Activated T-cell treated with anti-CD3 and anti-CD28 coated beads, Interleukin-2, amount 50 U/mL, for 1 hour (primary cell): ENCODE measurements around the gene EFCAB8.
"Not testable (repeated sequence)": the region's sequence is repeated elsewhere in the genome, so short reads cannot be mapped to it uniquely, and the experiment has no call there.

Experiments used
- DNase-seq: peaks from one replicate; pipeline ENCODE4 v3.0.0-alpha.2; 2020

EFCAB8 gene

GRCh38 chr20:32842688-32843524, 15.8 kb upstream of the EFCAB8 start:
- no peak for DNase-seq

- DNase-seq = no peak
Observed at GRCh38 chr20:32845786-32846185, 12.9 kb upstream of the EFCAB8 start.

DNA sequence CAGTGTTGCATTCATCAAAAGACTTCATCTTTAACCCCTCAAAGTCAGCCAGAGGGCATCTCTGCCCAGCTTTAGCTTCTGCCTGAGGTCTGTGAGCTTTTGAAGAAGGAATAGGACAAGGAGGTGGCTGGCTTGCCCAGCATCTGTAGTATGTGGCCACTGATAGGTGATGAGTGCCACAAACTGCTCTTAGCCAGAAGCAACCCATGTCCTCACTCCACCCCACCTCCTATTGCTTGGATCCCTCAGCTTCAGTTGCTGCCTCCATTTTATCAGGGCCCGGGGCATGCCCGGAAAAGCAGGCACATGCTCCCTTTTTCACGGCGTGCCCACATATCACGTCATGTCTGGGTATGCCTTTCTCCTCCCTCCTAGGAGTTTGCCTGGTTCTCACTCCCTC, 11.9 kb upstream of the EFCAB8 start:
- DNase-seq = no peak

DNA sequence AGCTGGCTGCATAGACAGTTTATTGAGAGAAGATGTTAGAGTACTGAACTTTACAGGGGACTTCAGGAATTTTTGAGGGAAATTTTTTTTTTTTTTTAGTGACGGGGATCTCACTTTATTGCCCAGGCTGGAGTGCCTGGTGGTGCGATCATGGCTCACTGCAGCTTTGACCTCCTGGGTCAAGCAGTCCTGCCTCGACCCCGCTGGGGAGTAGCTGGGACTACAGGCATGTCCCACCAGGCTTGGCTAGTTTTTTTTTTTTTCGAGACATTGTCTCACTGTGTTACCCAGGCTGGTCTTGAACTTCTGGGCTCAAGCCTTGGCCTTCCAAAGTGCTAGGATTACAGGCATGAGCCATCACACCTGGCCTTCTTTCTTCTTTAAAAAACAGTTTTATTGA, 10.8 kb upstream of the EFCAB8 start:
- DNase-seq = no peak

GRCh38 chr20:32848846-32849245, 9.9 kb upstream of the EFCAB8 start:
- DNase-seq = no peak

DNA sequence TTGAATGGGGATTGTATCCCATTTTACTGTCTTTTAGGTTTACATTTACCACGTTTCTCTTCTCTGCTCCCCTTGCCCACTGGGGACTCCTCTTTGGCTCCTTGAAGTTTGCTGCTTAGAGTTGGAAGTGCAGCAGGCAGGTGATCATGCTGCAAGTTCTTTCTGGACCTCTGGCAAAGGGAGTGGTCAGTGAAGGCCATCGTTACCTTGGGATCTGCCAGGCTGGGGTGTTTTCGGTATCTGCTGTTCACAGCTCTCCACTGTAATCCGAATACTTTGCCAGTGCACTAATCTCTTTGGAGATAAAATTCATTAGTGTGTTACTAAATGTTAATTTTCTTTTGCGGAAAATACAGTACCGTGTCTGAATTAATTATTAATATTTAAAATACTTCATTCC, 9.1 kb upstream of the EFCAB8 start:
- DNase-seq = no peak

- no peak for DNase-seq
Observed at GRCh38 chr20:32855387-32855786, 3.3 kb upstream of the EFCAB8 start.

DNA sequence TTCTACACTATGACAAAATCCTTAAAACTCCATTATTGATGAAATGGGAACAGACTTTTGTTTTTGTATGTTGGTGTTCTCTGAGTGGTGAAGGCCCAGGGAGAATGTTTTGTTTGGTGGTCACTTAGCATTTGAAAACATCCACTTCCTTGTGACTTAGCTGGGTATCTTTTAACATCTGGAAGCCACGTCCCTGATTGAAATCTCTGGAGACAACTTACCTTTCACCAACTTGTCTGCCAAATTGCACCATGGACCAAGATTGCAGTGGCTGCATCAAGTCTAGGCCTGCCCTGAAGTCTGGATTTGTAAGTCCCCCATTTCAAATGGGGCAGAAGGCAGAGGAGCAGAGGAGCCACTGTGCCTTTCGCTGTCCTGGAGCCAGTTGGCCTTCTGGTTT, 534 bp upstream of the EFCAB8 start:
- DNase-seq = no peak

DNA sequence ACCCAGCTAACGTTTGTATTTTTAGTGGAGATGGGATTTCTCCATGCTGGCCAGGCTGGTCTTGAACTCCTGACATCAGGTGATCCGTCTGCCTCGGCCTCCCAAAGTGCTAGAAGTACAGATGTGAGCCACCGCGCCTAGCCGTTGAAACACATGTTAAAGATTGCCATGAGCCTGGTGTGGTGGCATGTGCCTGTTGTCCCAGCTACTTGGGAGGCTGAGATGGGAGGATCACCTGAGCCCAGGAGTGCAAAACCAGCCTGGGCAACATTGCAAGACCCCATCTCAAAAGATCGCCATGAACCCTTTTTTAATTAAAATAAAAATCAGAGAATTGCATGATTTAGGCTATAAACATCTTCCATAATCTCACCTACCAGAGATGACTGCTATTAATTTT, 2.7 kb downstream of the EFCAB8 start:
- no peak for DNase-seq

DNA sequence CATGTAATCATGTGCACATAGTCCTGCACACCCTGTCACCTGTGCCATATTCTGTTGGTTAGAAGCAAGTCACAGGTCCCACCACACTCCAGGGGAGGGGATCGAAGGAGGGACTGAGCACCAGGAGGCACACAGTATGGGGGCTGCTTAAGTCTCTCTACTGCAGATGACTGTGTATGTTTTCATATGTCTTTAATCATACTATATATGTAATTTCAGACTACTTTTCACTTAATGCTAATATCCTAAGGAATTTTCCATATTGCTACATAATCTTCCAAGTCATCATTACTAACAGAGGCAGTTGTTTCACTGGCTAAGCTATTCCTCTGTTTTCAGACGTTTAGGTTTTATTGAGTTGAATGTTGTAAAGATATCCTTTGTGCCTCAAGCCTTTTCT, 10.8 kb downstream of the EFCAB8 start:
- no peak for DNase-seq

GRCh38 chr20:32870526-32870925, 11.8 kb downstream of the EFCAB8 start:
- DNase-seq = not testable (repeated sequence)

GRCh38 chr20:32870985-32871384, 12.3 kb downstream of the EFCAB8 start:
- DNase-seq = no peak

DNA sequence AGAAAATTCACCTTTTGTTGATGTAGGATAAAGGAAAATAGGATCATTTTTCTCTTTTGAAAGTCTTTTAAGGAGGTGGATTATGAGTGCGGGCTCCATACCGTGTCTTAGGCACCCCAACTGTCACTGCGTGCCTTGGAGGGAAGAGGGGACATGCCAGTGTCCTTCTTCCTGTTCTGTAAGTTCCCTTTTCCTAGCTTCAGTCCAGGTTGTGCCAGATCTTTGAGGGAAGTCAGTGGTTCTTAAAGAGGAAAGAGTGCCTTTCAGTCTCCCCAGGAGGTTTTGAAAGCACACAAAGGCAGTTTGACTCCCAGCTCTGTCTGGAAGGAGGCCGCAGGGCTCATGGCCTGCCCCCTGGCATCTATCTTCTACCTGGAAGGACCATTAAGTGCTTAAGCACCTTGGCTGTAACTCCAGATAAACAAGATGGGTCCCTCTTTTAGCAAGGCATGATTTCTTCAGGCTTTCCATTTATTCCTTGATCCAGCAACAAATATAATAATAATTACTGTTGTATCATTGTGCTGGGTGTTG, 13.0 kb downstream of the EFCAB8 start:
- no peak for DNase-seq

DNA sequence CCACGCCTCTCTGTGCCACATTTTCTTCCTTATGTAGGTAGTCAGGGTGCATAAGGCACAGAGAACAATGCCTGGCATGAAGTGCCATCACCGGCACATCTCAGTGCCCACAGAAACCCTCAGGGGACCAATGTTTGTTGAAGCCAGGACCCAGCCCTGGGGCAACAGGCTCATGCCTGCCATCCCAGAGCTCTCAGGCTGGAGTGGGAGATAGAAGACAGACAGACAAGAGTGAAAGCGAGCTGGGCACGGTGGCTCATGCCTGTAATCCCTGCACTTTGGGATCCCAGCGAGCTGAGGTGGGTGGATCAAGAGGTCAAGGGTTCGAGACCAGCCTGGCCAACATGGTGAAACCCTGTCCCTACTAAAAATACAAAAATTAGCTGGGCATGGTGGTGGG, 13.5 kb downstream of the EFCAB8 start:
- no peak for DNase-seq

- DNase-seq = no peak
Observed at GRCh38 chr20:32875673-32876072, 16.9 kb downstream of the EFCAB8 start.

DNA sequence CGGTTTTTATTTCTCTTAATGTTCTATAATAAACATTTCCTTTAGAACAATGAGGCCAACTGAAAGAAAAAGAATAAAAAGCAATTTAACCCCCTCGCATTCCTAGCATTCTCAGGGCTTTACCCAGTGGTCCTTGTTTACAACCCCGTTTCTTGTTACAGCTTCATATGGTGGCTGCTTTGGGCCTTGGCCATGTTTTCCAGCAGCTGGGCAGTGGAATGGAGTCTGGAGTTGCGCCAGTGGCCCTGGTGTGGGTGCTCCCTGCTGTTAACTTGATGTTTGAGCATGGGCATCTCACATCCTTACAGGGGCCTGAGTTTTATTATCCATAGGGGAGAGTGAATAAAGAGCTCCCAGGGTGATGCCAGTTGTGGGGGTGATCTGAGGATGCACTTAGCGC, 18.8 kb downstream of the EFCAB8 start:
- DNase-seq = no peak

GRCh38 chr20:32878820-32879219, 20.1 kb downstream of the EFCAB8 start:
- DNase-seq = no peak

- no peak for DNase-seq
Observed at GRCh38 chr20:32879538-32879937, 20.8 kb downstream of the EFCAB8 start.

GRCh38 chr20:32880635-32881034, 21.9 kb downstream of the EFCAB8 start:
- no peak for DNase-seq

DNA sequence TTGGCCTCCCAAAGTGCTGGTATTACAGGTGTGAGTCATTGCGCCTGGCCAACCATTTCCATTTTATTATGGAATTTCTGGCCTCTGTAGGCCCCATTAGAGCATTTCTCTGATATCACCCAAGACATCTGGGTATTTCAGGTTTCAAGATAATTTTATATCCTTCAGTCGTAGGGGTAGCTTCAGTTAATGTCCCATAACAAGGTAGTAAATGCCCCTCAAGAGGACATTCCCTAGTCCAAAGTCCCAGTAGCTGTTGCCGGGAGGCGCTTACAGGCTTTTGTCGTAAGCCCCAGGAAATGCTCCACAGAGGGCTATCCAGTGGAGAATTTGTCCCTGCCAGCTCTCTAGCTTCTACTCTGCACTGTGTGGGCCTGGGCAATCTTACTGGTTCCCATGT, 24.4 kb downstream of the EFCAB8 start:
- no peak for DNase-seq

DNA sequence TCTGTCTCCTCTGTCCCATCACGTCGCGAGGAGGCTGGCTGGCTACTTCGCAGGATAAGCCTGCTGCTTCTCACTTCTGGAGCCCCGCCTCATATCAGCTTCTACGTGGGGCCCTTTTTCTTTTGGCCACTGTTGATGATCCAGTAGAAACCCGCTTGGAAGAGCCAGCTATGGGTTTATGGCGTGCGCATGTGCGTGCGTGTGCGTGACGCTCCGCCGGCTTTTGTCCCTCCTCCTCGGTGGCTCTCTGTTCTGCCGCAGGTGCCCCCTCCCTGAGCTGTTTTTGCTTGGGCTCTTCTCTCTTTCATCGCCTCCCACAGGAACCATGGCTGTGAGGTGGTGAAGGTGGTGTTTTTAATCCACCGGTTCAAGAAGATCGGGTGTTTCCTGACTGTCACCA, 26.5 kb downstream of the EFCAB8 start:
- DNase-seq = no peak

DNA sequence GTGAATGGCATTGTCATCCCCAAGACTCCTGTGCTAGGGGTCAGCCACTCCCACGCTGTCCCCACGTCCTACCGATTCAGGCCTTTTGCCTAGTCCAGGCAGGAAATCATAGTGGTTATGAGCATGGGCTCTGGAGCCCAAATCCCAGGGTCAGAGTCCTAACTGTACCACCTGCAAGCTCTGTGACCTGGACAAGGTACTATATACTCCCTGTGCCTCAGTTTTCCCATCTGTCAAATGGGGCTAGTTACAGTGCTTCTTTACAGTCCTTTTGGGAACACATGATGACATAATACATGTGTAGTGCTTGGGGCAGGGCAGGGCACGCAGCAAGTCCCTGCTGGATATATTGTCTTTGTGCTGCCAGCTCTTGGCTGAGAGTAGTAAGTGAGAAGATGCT, 27.2 kb downstream of the EFCAB8 start:
- no peak for DNase-seq

DNA sequence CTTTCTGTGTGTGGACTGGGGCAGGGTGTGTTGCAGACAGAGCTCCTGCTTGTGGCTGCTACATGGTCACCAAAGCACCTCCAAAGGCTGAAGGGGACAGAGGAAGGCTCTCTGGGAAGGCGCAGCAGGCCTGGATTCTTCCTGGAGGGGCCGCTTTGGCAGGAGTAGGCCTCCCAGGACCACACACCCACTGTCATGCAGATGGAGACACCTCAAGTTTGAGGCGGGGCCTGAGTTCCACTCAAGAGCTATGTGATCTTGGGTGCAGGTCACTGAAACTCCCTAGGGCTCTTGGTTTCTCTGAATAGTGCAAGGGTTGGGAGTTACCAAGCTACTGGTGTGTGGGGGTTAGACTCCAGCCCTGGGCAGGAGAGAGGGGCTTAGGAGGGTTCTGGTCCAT, 27.9 kb downstream of the EFCAB8 start:
- DNase-seq = no peak

DNA sequence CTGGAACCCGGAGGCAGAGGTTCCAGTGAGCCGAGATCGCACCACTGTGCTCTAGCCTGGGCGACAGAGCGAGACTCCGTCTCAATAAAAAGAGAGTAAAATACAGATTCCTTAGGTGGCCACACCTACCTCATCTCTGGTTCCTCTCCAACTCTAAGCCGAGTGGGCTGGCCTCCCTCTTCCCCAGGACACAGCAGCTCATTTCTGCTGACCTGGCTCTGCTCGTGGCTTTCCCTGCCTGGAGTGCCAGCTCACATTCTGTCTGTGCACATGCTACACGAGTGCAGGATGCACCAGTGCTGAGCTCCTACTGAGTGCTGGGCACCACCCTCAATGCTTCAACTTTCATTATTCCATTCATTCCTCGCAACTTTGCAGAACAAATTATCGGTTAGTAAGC, 28.8 kb downstream of the EFCAB8 start:
- no peak for DNase-seq

DNA sequence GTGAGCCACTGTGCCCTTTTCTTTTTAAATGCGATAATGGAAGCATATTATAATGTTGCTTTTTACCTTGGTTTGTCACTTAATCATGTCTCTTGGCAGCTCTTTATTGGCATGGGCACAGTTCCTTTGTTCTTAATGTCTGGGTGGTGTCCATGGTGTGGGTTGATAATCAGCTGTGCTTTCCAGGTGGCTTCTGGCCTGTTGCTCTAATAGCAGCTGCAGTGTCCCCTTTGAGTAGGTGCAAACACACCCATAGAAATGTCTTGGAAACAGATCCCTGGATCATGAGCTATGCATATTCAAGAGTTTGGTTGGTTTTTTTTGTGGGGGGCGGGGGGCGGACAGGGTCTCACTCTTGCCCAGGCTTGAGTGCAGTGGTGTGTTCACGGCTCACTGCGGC, 29.9 kb downstream of the EFCAB8 start:
- no peak for DNase-seq
